GM23338 (cell line): ENCODE measurements around the gene ABHD14A. TPM values are rescaled to one million over a fixed set of nuclear protein-coding genes. Genes with fewer than 3 reads are reported as not detected.

Experiments
- ATAC-seq: fragments of 200-7000 bp; cut with Tn5 transposase; 3 replicates; pipeline ENCODE4 v1.9.1; 2020
- DNase-seq: peaks from one replicate; pipeline ENCODE4 v3.0.0-alpha.2; 2015; ENCODE audit warnings: low spot score
- H2AFZ ChIP-seq: fragments of 200-600 bp; sonication (generic); 2 replicates; pipeline ENCODE4 v1.8.0; 2016; ENCODE audit warnings: antibody characterized with exemption, mild to moderate bottlenecking, moderate library complexity
- H3F3A ChIP-seq: fragments of 200-600 bp; sonication (generic); replicated peaks from 2 replicates; pipeline ENCODE4 v1.8.0; 2017; ENCODE audit warnings: antibody characterized with exemption, mixed run types, low read depth
- H3K27ac ChIP-seq: fragments of 200-600 bp; sonication (generic); 2 replicates; pipeline ENCODE4 v1.6.1; 2016; ENCODE audit warnings: low read depth
- H3K27me3 ChIP-seq: fragments of 200-600 bp; sonication (generic); 2 replicates; pipeline ENCODE4 v1.8.0; 2016; ENCODE audit warnings: mild to moderate bottlenecking, mixed run types, moderate library complexity; ENCODE audit not compliant: insufficient read depth
- H3K36me3 ChIP-seq: fragments of 200-600 bp; sonication (generic); 2 replicates; pipeline ENCODE4 v1.8.0; 2016; ENCODE audit warnings: mild to moderate bottlenecking; ENCODE audit not compliant: insufficient read depth
- H3K4me1 ChIP-seq: fragments of 200-600 bp; sonication (generic); 2 replicates; pipeline ENCODE4 v1.8.0; 2016; ENCODE audit warnings: mild to moderate bottlenecking, moderate library complexity; ENCODE audit not compliant: insufficient read depth
- H3K4me2 ChIP-seq: fragments of 200-600 bp; sonication (generic); 2 replicates; pipeline ENCODE4 v1.7.1; 2017; ENCODE audit warnings: mixed run types
- H3K4me3 ChIP-seq: fragments of 200-600 bp; sonication (generic); 2 replicates; pipeline ENCODE4 v1.6.1; 2016; ENCODE audit warnings: mixed run types
- H3K79me2 ChIP-seq: fragments of 200-600 bp; sonication (generic); replicated peaks from 2 replicates; pipeline ENCODE4 v1.8.0; 2017; ENCODE audit warnings: mild to moderate bottlenecking; ENCODE audit not compliant: insufficient read depth
- H3K9me2 ChIP-seq: fragments of 200-600 bp; sonication (generic); 2 replicates; pipeline ENCODE4 v1.8.0; 2017; ENCODE audit not compliant: insufficient read depth
- H4K20me1 ChIP-seq: fragments of 200-600 bp; sonication (generic); replicated peaks from 2 replicates; pipeline ENCODE4 v1.8.0; 2017; ENCODE audit warnings: mild to moderate bottlenecking; ENCODE audit not compliant: insufficient read depth
- H3K27ac Mint-ChIP-seq: 2 replicates; pipeline ENCODE4 v1.8.0; 2020; ENCODE audit warnings: inconsistent platforms, mild to moderate bottlenecking, moderate library complexity, mixed read lengths
- H3K27me3 Mint-ChIP-seq: 3 replicates; pipeline ENCODE4 v1.8.0; 2022; ENCODE audit warnings: low read depth, mild to moderate bottlenecking, moderate library complexity, mixed read lengths, inconsistent platforms; ENCODE audit not compliant: insufficient read depth, poor library complexity
- H3K36me3 Mint-ChIP-seq: 3 replicates; pipeline ENCODE4 v1.8.0; 2021; ENCODE audit warnings: low read depth, mild to moderate bottlenecking, inconsistent platforms, moderate library complexity, mixed read lengths
- H3K4me1 Mint-ChIP-seq: 3 replicates; pipeline ENCODE4 v1.8.0; 2020; ENCODE audit warnings: mild to moderate bottlenecking, inconsistent platforms, mixed read lengths
- H3K4me3 Mint-ChIP-seq: 3 replicates; pipeline ENCODE4 v1.8.0; 2021; ENCODE audit warnings: moderate library complexity, mild to moderate bottlenecking, inconsistent platforms, mixed read lengths
- H3K9me3 Mint-ChIP-seq: 3 replicates; pipeline ENCODE4 v1.8.0; 2020; ENCODE audit warnings: moderate library complexity, mild to moderate bottlenecking, inconsistent platforms, mixed read lengths
- CREB1 ChIP-seq: fragments of 250-450 bp; sonication (Bioruptor Pico); IDR thresholded peaks from 2 replicates; pipeline ENCODE4 v1.5.0; 2020; ENCODE audit warnings: low read depth, mild to moderate bottlenecking, moderate library complexity
- CTCF ChIP-seq, 2 experiments: fragments of 200-600 bp in 1 of 2; sonication (generic) in 1 of 2; conservative IDR thresholded peaks; 2 replicates each; pipeline versions ENCODE4 v1.5.1 to v1.6.1; 2016 to 2017; ENCODE audit warnings: antibody characterized with exemption in 2 of 2, low read depth in 2 of 2, mild to moderate bottlenecking in 2 of 2, moderate library complexity in 1 of 2
- EZH2phosphoT487 ChIP-seq: fragments of 200-600 bp; sonication (generic); IDR thresholded peaks from one replicate; pipeline ENCODE4 v1.8.1; 2018; ENCODE audit warnings: antibody characterized with exemption; ENCODE audit not compliant: unreplicated experiment
- POLR2AphosphoS5 ChIP-seq: IDR thresholded peaks from 2 replicates; pipeline ENCODE4 v1.6.1; 2016; ENCODE audit warnings: antibody characterized with exemption, low read depth
- REST ChIP-seq: IDR thresholded peaks from one replicate; pipeline ENCODE4 v1.6.1; 2018; ENCODE audit warnings: antibody characterized with exemption; ENCODE audit not compliant: unreplicated experiment
- ZNF462 ChIP-seq: fragments of 250-450 bp; sonication (Bioruptor Pico); IDR thresholded peaks from 2 replicates; pipeline ENCODE4 v1.5.0; 2020; ENCODE audit warnings: mild to moderate bottlenecking, moderate library complexity
- polyA plus RNA-seq: library from polyadenylated mRNA; unstranded; fragments of >200 nt; fragmentation: Nextera tagmentation; extraction: Ambion mirVana; gene quantifications from 2 replicates; pipeline ENCODE4 v1.2.1, GENCODE V29; 2016
- total RNA-seq: library from RNA; depleted of rRNA; stranded (reverse); fragments of >200 nt; shearing (Covaris generic); gene quantifications from 2 replicates; pipeline ENCODE4 v1.2.3, GENCODE V29; 2014

ABHD14A gene
- total and polyA plus RNA-seq, 2 experiments from 2014 or later: 7.8 to 12.7 TPM

- TF ChIP-seq ZNF462 (no peak), CTCF (conservative IDR thresholded peaks at IDR 0.05; ENCODE audit: low read depth in 2 of 2) (no peak), POLR2AphosphoS5 (no peak), EZH2phosphoT487 (no peak)
Observed at GRCh38 chr3:51933471-51934138, 41.3 kb upstream of the ABHD14A start (continued).

GRCh38 chr3:51934139-51934850 lies 40.6 kb upstream of the ABHD14A start:
- peaks cover 2% of the 10 kb centered on the region; the same call in 1 of the 3 replicates for H3K4me1 Mint-ChIP-seq
- H3K9me2 ChIP-seq: no peaks in the 10 kb centered on the region
- no peak overlapping the region for H3K4me3 ChIP-seq
- DNase-seq: no peak
- H3K27ac Mint-ChIP-seq: no peak overlapping the region
- peaks cover 4% of the 10 kb centered on the region for H4K20me1 ChIP-seq
- H3K27ac ChIP-seq: no peak overlapping the region
- H3F3A ChIP-seq: no peaks in the 10 kb centered on the region
- no peak overlapping the region for H3K4me2 ChIP-seq
- H3K4me3 Mint-ChIP-seq: no peak overlapping the region
- peaks cover 7% of the 10 kb centered on the region for H3K36me3 ChIP-seq
- H3K9me3 Mint-ChIP-seq: no peaks in the 10 kb centered on the region
- TF ChIP-seq CREB1 (CRISPR knock-in tag) (no peak), REST (peak; percentile 57)
- peaks cover 3% of the 10 kb centered on the region for H3K79me2 ChIP-seq
- ATAC-seq: no peak; the same call in 2 of the 3 replicates
- H2AFZ ChIP-seq: no peak overlapping the region
- H3K27me3 Mint-ChIP-seq: peaks cover 2% of the 10 kb centered on the region
- no peaks in the 10 kb centered on the region for H3K27me3 ChIP-seq
- H3K36me3 Mint-ChIP-seq: peaks cover 79% of the 10 kb centered on the region
- H3K4me1 ChIP-seq: no peaks in the 10 kb centered on the region
